ENCODE results near the gene DDAH2.

The DDAH2 gene

DNA sequence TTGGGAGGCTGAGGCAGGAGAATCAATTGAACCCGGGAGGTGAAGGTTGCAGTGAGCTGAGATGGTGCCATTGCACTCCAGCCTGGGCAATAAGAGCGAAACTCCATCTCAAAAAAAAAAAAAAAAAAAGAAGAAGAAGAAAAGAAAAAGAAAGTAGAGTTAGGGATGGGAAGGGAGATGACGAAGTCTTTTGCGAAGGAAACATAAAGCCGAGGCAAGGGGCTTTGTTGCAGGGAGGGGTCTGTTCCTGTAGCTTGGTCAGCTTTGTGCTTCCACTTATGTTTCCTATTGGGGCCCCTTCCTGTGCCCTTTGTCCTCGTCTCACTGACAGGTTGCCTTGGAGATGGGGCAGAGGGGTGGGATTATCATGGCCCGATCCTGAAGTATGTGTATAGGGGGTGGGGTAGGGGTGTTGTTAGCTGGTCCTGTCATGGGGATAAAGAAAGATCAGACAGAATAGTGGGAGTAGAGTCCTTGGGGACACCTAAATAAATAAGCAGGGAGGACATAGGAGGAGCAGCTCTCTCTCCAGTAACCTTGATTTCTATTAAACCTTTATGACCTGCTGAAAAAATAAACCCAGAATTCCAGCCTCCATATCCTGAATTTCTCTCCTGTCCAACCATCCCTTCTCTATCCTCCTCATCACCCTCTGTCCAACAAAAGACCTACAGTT lies 8.4 kb upstream of the DDAH2 start:
- TF ChIP-seq, protein P1, sequence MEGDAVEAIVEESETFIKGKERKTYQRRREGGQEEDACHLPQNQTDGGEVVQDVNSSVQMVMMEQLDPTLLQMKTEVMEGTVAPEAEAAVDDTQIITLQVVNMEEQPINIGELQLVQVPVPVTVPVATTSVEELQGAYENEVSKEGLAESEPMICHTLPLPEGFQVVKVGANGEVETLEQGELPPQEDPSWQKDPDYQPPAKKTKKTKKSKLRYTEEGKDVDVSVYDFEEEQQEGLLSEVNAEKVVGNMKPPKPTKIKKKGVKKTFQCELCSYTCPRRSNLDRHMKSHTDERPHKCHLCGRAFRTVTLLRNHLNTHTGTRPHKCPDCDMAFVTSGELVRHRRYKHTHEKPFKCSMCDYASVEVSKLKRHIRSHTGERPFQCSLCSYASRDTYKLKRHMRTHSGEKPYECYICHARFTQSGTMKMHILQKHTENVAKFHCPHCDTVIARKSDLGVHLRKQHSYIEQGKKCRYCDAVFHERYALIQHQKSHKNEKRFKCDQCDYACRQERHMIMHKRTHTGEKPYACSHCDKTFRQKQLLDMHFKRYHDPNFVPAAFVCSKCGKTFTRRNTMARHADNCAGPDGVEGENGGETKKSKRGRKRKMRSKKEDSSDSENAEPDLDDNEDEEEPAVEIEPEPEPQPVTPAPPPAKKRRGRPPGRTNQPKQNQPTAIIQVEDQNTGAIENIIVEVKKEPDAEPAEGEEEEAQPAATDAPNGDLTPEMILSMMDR (IDR thresholded peaks at IDR 0.05; ENCODE audit: low read depth, low read length, missing control alignments) = no peak
- peak overlapping the region; percentile 11; the same call in 1 of the 2 replicates for H3K4me3 ChIP-seq (ENCODE audit: low read depth, low read length)
- DNase-seq (ENCODE audit: low read depth) = no peak

DNA sequence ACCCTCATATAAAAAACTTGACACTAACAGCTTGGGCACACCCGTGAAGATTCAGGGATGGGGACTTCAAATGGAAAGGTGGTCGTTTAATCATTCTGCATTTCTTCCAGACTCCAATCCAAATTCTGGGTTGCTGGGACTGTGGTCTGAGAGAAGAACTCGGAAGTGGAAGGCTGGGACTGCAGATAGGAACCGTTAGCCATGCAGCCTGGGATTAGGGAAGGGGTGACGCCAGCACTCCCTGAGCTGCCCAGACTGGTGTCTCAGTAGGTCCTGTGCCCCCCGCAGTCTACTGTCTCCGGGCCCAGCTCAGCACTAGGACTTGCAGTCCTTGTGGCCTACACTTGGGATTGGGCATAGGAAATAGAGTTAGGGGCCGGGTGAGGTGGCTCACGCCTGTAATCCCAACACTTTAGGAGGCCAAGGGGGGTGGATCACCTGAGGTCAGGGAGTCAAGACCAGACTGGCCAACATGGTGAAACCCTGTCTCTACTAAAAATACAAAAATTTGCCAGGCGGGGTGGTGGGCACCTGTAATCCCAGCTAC lies 7.7 kb upstream of the DDAH2 start:
- peak overlapping the region; percentile 98 for H3K4me3 ChIP-seq (ENCODE audit: low read depth, low read length)
- no peak for DNase-seq (ENCODE audit: low read depth)
- TF ChIP-seq, protein P1 (IDR thresholded peaks at IDR 0.05; ENCODE audit: low read depth, low read length, missing control alignments) = no peak

DNA sequence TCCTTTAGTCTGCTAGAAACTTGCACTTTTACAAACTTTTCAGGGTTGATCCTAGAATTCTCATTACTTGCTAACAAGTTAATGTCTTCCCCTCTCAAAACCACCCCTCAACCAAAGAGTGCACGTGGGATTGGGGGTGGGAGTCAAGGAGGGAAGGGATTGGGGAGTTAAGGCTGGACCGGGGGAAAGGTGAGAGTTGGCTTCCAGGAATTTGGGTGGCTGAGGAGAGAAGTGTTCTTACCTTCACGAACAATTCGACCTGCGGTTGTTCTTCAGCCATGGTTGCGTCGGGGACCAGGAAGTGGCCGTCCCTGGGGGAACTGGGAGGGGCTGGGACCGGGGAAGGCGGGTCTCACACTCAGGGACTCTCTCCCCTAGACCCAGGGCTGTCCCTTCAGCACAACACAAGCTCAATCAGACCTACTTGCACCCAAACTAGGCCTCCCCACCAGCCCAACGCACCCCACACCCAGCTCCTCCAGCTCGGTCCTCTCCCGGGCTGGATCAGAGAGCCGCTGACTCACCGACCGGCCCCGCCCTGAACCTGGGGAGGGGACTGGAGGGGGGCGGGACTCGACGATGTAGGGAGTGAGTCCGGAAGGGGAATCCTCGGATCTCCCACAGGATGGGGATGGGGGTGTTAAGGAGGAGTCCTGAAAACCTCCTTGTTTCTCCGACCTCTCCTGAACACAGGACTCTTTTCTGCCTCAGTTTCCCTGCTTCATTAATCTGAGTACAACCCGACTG lies 7.1 kb upstream of the DDAH2 start, which contains the start of gene CLIC1:
Gene CLIC1 (minus strand): TSS at position 510 of the 747 bp plus-strand sequence. CDS start 230 bp downstream, at position 280.
- peak within 1 kb of the TSS; percentile 98 for H3K4me3 ChIP-seq (ENCODE audit: low read depth, low read length)
- TF ChIP-seq, protein P1 (IDR thresholded peaks at IDR 0.05; ENCODE audit: low read depth, low read length, missing control alignments) = no peak
- DNase-seq (ENCODE audit: low read depth) = peak; percentile 60

DNA sequence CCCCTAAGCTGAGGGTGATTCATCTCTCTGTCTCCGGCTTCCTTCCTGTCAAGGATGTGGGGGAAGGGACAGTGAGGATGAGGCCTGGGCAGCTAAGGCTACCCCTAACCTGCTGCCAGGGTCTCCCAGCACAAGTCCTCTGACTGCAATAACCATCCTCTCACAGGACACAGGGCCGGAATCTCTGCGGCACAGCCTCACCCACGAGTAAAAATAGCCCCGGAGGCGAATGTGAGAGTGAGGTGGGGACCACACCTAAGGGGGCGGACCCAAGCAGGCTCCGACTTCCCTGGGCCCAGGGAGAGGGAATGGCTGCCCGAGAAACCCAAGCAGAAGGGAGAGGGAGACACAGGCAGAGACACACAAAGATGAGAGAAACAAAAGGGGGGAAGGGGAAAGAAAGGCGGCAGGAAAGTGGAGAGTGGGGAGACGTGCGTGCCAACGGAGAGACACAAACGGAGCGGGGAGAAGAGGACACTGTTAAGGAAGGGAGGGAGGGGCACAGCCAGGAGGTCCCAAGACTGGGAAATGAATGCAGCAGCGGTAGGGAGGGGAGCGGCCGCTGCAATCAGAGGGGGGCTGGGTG lies 5.8 kb upstream of the DDAH2 start:
- peak overlapping the region; percentile 98 for H3K4me3 ChIP-seq (ENCODE audit: low read depth, low read length)
- DNase-seq (ENCODE audit: low read depth) = no peak
- TF ChIP-seq, protein P1 (IDR thresholded peaks at IDR 0.05; ENCODE audit: low read depth, low read length, missing control alignments) = no peak

DNA sequence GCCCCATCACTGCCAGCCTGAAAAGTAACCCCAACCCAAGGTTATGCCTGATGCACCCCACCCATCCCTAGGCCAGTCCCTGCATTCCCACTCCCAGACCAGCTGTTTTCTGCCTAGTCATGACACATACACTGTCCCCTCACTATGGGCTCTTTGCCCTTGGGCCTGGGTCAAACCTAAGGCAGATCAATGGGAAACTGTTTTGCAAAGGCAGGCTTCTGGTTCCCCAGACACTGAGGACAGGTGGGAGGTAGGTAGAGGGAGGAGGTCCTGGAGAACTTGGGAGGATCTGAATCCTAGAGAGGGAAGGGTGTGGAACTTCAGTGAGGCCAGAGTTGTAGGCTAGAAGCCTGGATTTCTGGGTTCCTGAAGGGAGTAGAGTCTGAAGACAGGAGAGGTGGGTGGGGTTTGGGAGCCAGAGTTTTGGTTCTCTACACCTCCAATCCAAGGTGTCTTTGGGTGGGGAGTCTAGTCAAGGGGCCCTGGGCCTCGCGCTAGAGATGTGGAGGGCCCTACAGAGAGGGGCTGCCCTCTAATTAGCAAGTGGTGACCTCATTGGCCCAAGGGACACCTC lies 5.2 kb upstream of the DDAH2 start:
- DNase-seq (ENCODE audit: low read depth) = no peak
- H3K4me3 ChIP-seq (ENCODE audit: low read depth, low read length) = peak overlapping the region; percentile 98
- TF ChIP-seq, protein P1 (IDR thresholded peaks at IDR 0.05; ENCODE audit: low read depth, low read length, missing control alignments) = no peak

DNA sequence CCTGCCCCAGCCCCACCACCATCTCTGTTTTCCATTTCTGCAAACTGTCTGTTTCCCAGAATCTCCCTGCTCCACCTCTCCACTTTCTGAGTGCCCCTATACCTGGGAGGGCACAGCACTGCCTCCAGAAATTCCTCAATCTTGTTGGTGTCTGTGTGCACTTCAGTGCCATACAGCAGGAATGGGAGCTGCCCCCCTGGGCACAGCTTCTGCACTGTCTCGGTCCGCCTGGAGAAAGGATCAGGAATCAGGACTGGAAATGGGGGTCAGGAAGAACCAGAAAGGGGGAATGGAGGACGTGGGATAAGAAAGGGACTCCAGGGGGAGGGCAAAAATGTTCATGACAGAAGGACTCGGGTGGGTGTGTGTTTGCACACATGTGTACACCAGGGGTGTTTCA lies 4.6 kb upstream of the DDAH2 start:
- H3K4me3 ChIP-seq (ENCODE audit: low read depth, low read length) = peak overlapping the region; percentile 98
- TF ChIP-seq, protein P1 (IDR thresholded peaks at IDR 0.05; ENCODE audit: low read depth, low read length, missing control alignments) = no peak
- no peak for DNase-seq (ENCODE audit: low read depth)
